ENCODE measurements around the gene FAM171A2. TPM values are rescaled to one million over a fixed set of nuclear protein-coding genes. Genes with fewer than 3 reads are reported as not detected.
A peak's percentile ranks its signal among the peaks of the same experiment; 100 is the strongest.

FAM171A2 gene
- total and polyA plus RNA-seq, 8 donors: 0.30 to 5.4 (median 0.31) TPM; not detected in 3

GRCh38 chr17:44314869-44315661 is 48.6 kb downstream of the FAM171A2 start:
- Histone ChIP-seq H3K9me3 (no peaks in the 10 kb centered on the region), H3K36me3 (peaks cover 8 to 16% (median 11%) of the 10 kb centered on the region in 4 donors), H3K27me3 (peaks cover 12 to 69% (median 47%) of the 10 kb centered on the region in 3 donors), H3K4me3 (peak overlapping the region; percentile 27 to 47 (median 34)), H3K27ac (no peak overlapping the region), H3K4me1 (peaks cover 11 to 19% (median 13%) of the 10 kb centered on the region in 4 donors)
- no peak for TF ChIP-seq CTCF (IDR thresholded peaks at IDR 0.05)
- 1 to 2% (median 2%) methylated on average over 9 to 81 of the region's 81 CpGs for WGBS, 5 donors
- intact Hi-C loops (cut with DNase I; ENCODE audit: low total_unique reads): no loop called here
- peak; percentile 40 to 74 for DNase-seq

GRCh38 chr17:44314524-44314868 is 49.2 kb downstream of the FAM171A2 start:
- peaks cover 11 to 19% (median 14%) of the 10 kb centered on the region in 4 donors for H3K4me1 ChIP-seq
- peak in 1 of 2 donors; percentile 4 for DNase-seq
- TF ChIP-seq POLR2AphosphoS5 (IDR thresholded peaks at IDR 0.05): no peak
- TF ChIP-seq EP300 (IDR thresholded peaks at IDR 0.05): no peak
- no peak for TF ChIP-seq CTCF (IDR thresholded peaks at IDR 0.05)
- TF ChIP-seq POLR2A (IDR thresholded peaks at IDR 0.05): no peak
- intact Hi-C loops (cut with DNase I; ENCODE audit: low total_unique reads): no loop called here
- peaks cover 2 to 11% (median 6%) of the 10 kb centered on the region in 4 donors for H3K36me3 ChIP-seq
- peak overlapping the region in 1 of 4 donors; percentile 47 for H3K4me3 ChIP-seq
- peaks cover 12 to 72% (median 47%) of the 10 kb centered on the region in 3 donors for H3K27me3 ChIP-seq
- no peaks in the 10 kb centered on the region for H3K9me3 ChIP-seq
- no peak overlapping the region for H3K27ac ChIP-seq
- 22 to 41% (median 36%) methylated on average over 8 to 11 of the region's 11 CpGs for WGBS, 5 donors

- Histone ChIP-seq H3K4me3 (no peak overlapping the region), H3K27ac (no peak overlapping the region), H3K27me3 (peaks cover 12 to 77% (median 47%) of the 10 kb centered on the region in 3 donors), H3K4me1 (peaks cover 12 to 21% (median 17%) of the 10 kb centered on the region in 4 donors), H3K36me3 (peaks cover 0 to 6% (median under 1%) of the 10 kb centered on the region in 4 donors), H3K9me3 (no peaks in the 10 kb centered on the region)
- DNase-seq: no peak
- TF ChIP-seq POLR2A (IDR thresholded peaks at IDR 0.05): no peak
- no peak for TF ChIP-seq EP300 (IDR thresholded peaks at IDR 0.05)
- no peak for TF ChIP-seq CTCF (IDR thresholded peaks at IDR 0.05)
- TF ChIP-seq POLR2AphosphoS5 (IDR thresholded peaks at IDR 0.05): no peak
- WGBS, 5 donors: 72 to 84% (median 81%) methylated on average over 7 of the region's 7 CpGs
- intact Hi-C loops (cut with DNase I; ENCODE audit: low total_unique reads): no loop called here
Measured at GRCh38 chr17:44314031-44314430, 49.6 kb downstream of the FAM171A2 start.

GRCh38 chr17:44312396-44313104 is 51.1 kb downstream of the FAM171A2 start:
- Histone ChIP-seq H3K4me3 (no peak overlapping the region), H3K4me1 (peaks cover 27 to 35% (median 31%) of the 10 kb centered on the region in 4 donors), H3K9me3 (no peaks in the 10 kb centered on the region), H3K36me3 (no peaks in the 10 kb centered on the region), H3K27ac (no peak overlapping the region), H3K27me3 (peaks cover 12 to 81% (median 48%) of the 10 kb centered on the region in 3 donors)
- intact Hi-C loops (cut with DNase I; ENCODE audit: low total_unique reads): no loop called here
- no peak for DNase-seq
- 51 to 65% (median 65%) methylated on average over 17 of the region's 17 CpGs for WGBS, 5 donors
- TF ChIP-seq EP300 (IDR thresholded peaks at IDR 0.05) (no peak), CTCF (IDR thresholded peaks at IDR 0.05) (no peak), POLR2AphosphoS5 (IDR thresholded peaks at IDR 0.05) (no peak), POLR2A (IDR thresholded peaks at IDR 0.05) (no peak)

All from stomach (tissue), 9 donors.